HG03442 (cell line): Measurements from ENCODE around the gene GIGYF2.
"Not testable (repeated sequence)": the region's sequence is repeated elsewhere in the genome, so short reads cannot be mapped to it uniquely, and the experiment has no call there.

Experiments
- ATAC-seq: cut with Tn5 transposase; IDR thresholded peaks from one replicate; pipeline ENCODE4 v1.9.1; 2021; ENCODE audit warnings: mild to moderate bottlenecking, moderate library complexity; ENCODE audit not compliant: unreplicated experiment

The GIGYF2 gene

DNA sequence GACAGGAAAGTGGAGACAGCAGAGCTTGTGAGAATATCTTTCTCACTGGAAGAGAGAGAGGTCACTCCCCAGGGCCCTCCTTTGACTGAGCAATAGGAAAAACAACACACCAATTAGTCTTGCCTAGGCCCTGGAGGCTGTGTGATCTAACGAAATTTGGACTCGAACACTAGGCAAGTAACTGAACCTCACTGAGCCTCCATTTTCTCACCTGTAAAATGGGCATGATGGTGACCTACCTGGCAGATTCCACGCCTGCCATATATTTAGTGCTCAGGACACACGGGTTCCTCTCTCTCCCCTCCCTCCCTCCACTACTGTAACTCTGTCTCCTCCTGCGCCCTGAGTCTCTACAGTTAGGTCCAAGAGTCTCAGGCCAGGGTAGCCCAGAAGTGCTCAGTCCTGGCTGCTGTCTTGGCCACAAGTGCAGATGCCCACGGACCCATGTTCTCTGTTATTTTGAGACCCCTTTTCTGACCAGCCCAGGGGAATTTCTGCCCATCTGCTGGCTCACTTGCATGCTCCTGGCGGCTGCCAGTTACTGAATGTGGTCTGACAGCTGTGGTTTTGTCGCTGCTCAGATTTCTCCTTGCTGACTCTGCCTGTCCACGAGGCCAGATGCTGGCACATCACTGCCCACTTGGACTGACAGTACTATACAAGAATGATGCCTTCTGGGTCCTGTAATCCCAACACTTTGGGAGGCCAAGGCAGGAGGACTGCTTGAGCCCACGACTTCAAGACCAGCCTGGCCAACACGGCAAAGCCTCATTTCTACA is 9.6 kb upstream of the GIGYF2 start:
- ATAC-seq: no peak

DNA sequence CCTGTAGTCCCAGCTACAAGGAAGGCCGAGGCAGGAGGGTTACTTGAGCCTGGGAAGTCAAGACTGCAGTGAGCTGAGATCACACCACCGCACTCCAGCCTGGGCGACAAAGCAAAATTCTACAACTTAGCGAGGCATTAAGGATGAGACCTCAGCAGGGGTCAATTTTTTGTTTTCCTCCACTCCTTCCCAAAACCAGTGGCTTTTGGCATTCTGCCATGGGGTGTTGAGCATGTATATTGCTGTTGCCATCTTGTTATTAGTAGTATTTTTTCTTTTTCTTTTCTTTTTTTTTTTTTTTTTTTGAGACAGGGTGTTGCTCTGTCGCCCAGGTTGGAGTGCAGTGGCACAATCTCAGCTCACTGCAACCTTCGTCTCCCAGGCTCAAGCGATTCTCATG is 8.9 kb upstream of the GIGYF2 start:
- no peak for ATAC-seq

DNA sequence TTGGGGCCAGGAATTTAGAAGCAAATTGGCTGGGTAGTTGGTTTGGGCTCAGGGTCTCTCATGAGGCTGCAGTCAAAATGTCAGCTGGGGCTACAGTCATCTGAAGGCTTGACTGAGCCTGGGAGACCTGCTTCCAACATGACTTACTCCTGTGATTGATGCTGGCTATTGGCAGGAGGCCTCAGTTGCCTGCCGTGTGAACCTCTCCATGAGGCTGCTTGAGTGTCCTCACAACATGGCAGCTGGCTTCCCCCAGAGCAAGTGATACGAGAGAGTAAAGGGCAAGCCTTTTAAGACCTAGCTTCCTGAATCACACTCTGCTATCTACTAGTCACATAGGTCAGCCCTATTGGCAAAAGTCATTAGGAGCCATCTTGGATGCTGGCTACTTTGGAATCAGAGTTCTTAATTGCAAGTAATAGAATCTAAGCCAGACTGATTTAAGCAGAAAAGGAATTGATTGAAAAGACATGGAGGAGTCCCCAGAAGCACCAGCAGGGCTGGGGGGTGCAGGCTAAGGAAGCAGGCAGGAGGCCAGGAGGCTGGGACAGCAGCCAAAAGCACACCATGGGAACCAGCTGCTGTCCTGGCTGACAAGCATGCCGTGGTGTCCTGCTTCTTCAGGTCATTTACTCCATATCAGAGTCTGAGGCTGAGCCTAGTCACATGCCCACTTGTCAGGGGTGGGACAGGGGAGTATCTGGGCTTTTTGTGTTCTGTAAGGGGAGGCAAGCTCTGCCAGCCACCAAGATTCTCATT is 7.8 kb upstream of the GIGYF2 start:
- no peak for ATAC-seq

DNA sequence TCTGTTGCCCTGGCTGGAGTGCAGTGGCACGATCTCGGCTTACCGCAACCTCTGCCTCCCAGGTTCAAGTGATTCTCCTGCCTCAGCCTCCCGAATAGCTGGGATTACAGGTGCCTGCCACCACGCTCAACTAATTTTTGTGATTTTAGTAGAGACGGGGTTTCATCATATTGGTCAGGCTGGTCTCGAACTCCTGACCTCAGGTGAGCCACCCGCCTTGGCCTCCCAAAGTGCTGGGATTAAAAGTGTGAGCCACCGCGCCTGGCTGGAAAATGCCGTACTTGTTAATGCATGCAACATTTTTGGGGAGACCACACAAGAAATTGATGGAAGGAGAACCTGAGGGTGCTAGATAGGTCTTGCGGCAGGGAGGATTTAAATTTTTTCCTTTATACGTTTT is 6.0 kb upstream of the GIGYF2 start:
- not testable (repeated sequence) for ATAC-seq

DNA sequence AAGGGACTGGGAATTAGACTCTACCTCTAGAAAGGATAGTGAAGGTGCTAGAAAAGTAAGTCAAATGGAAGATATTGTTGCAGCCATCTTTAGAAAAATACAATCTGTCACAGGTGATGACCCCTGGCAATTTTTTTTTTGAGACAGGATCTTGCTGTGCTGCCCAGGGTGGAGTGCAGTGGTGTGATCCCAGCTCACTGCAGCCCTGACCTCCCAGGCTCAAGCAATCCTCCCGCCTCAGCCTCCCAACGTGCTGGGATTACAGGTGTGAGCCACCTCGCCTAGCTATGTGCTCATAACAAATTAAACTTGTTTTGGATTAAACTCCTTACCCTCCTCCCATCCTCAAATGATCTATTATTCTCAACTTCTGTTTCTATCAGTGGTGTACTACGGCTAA is 3.8 kb upstream of the GIGYF2 start:
- no peak for ATAC-seq

DNA sequence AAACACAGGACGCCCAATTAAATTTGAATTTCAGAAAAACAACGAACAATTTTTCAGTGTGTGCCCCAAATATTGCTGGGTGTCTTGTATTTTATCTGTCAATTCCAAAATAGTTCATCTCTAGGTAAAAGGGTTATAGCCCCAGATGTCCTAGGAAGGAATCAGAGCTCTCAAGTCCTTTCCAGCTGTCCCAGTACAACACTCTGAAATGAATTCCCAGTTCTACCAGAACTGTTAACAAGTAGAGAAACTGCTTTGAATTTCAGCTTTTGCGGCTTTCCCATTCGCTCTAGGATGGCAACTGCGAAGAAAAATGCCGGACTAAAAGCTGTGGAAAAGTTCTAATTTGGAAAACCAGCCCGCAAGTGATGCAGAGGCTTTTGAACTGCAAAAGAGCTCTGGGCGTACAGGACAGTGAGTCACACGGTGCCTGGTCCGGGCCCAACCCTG is 497 bp upstream of the GIGYF2 start:
- no peak for ATAC-seq

DNA sequence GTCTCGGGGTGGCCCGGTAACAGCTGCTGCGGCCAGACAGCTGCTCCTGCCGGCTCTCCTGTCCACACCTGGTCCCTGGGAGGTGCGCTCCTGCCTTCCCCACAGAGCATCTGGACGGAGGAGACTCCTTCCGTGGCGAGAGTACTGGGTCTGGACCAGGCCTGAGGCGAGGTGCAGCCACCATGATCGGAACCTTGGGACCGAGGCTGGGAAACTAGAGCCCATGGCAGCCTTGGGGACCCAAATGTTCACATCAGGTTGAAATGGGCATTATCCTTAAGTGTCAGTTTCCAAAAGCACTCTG is 628 bp downstream of the GIGYF2 start:
- ATAC-seq: no peak

DNA sequence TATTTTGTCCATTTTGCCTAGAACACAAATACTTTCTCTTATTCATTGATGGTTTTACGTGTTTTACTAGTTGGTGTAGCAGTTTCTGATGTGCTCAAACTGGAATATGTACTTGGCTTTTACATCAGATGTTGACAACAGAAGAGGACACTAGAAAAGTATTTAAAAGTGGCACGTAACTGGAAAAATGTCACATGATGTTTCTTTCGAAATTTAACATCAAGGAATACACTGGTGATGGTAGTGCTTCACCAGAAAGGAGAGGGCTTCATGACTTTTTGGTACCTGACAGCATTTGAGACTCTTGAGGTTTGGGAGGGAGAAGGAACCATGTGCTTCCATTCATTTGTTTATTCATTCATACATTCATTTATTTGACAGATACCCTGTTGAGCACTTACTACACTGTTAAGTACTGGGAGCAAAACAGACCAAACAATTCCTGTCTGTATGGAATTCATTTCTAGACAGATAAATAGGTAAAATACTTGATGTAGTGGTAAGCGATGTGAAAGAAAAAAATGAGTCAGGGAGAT is 1.5 kb downstream of the GIGYF2 start:
- ATAC-seq: no peak

DNA sequence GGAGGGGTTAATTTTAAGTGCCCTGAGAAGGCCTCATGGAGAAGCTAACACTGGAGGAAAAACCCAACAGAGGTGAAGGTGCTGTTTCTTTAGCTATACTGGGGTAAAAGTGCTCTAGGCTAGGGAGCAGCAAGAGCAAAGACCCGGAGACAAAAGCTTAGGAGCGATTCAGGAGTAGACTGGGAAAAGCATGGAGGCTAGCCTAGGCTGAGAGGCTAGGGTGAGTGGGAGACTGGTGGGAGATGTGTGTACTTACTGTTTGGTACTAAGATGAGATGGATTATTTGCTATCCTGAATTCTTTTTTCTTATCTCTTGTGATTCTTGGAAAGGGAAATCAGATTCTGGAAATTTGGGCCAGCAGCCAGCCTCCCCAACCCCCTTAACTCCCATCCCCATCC is 2.0 kb downstream of the GIGYF2 start:
- no peak for ATAC-seq

DNA sequence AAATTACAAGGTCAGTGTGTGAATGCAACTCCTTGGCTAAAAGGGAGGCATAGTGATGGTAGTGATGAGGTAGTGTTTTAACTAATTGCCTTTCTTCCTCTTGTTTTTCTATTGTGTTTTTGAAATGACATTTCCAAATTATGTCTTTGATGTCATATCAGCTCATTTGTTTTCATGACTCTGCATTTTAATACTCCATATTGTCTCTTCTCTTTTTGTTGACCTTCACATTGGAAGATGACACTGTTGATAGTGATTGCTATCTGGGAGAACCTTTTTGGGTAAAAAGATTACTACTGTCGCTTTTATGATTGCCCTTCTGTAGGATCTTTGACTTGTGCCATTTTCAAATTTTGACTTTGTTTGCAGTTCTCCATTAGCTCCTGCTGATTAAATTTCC is 3.0 kb downstream of the GIGYF2 start:
- no peak for ATAC-seq

DNA sequence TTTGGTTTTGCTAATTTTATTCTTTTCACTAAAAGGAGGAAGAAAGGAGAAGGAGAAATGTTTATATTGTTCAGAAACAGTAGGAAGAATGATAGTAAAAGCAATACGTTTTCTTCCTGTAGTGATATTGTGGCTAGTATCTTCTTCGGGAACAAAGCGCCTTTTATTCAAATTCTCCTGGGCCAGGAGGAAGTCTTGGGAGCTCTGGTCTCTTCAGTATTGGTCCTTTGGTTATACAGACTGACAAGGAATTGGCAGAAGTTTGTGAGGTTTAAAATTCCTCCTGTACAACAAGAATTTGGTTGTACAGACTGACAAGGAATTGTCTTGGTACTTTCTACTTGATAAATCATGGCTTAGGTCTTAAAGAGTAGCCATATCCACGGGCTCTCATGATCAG is 9.9 kb downstream of the GIGYF2 start:
- no peak for ATAC-seq

DNA sequence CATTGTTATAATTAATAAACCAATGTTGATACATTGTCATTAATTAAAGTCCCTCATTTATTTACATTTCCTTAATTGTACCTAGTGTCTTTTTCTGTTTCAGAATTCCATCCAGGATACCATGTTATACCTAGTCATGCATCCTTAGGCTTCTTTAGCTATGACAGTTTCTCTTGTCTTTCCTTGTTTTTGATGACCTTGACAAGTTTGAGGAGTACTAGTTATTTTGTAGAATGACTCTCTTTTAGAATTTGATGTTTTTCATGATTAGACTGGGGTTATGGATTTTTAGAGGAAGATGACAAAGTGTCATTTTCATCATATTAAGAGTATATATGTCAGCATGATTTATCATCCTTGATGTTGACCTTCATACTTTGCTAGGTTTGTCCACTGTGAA is 16.4 kb downstream of the GIGYF2 start:
- no peak for ATAC-seq

DNA sequence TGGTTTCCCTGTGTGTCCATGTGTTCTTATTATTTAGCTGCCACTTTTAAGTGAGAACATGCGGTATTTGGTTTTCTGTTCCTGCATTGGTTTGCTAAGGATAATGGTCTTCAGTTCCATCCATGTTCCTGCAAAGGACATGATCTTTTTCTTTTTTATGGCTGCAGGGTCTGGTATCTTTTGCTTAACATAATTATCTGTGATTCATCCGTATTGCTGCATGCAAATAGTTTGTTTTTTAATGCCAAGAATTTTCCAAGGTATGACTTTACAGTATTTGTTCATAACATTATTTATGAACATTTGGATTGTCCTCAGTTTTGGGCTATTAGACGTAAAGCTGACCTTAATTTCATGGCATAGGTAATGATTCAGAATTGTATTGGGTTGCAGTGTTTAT is 17.8 kb downstream of the GIGYF2 start:
- no peak for ATAC-seq

DNA sequence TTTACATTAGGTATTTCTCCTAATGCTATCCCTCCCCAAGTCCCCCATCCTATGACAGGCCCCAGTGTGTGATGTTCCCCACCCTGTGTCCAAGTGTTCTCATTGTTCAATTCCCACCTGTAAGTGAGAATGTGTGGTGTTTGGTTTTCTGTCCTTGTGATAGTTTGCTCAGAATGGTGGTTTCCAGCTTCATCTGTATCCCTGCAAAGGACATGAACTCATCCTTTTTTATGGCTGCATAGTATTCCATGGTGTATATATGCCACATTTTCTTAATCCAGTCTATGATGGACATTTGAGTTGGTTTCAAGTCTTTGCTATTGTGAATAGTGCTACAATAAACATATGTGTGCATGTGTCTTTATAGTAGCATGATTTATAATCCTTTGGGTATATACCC is 22.9 kb downstream of the GIGYF2 start:
- not testable (repeated sequence) for ATAC-seq

DNA sequence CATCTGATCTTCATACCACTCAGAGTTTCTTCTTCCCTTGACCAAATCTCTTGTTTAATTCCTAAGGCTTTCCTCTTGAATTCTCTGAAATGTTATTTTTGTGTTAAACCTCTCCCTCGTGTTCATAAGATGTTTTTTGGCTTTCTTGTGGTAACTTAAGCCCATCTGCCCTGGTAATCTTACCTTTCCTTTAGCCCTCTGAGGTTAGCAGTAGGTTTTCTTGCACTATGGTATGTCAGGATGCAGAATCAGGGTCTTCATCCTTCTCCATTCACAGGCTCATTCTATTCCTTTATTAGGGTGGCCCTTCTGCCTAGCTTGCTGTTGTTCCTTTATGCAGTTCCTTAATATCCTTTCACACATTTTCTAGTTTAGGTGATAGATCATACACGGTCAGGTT is 24.1 kb downstream of the GIGYF2 start:
- ATAC-seq: no peak

DNA sequence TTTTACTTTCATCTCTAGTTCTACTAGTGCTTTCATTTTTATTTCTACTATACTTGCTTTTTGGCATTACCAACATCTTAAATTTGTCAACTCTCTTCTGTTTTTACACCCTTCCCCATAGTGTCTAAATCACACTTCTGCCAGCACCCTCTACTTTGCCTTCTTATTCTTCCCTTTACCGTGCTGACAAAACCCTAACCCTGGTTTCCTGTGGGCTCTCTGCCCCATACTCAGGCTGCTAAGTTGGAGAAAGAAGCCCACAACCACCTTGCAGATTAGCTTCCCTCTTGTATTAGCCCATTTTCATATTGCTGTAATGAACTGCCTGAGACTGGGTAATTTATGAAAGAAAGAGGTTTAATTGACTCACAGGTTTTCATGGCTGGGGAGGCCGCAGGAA is 24.8 kb downstream of the GIGYF2 start:
- ATAC-seq: no peak

DNA sequence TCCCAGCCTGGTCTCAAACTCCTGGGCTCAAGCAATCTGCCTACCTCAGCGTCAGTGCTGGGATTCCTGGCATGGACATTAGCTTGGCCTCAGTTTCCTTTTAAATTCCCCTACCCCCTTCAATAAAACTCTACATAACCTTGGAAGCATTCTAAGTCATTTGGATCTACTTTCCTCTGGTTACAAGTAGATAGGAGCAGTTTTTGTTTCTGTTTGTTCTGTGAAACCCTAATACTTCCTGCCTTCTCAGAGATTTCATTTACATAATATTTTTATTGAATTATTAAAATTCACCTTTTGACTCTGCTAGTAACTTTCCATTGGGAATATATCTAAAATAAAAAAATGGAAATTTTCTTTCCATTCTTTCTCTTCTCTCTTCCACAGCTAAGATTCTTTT is 25.9 kb downstream of the GIGYF2 start:
- no peak for ATAC-seq

DNA sequence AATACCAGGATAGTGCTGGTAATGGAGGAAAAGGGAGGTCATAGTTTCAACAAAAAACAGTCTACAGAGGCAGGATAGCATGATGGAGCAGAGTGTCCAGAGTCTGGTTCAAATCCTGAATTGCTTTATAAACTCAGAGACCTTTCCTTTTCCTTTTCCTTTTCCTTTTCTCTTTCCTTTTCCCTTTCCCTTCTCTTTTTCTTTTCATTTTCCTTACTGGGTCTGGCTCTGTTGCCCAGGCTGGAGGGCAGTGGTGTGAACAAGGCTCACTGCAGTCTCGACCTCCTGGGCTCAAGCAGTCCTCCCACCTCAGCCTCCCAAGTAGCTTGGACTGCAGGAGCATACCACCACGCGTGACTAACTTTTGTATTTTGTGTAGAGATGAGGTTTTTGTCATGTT is 31.7 kb downstream of the GIGYF2 start:
- no peak for ATAC-seq

DNA sequence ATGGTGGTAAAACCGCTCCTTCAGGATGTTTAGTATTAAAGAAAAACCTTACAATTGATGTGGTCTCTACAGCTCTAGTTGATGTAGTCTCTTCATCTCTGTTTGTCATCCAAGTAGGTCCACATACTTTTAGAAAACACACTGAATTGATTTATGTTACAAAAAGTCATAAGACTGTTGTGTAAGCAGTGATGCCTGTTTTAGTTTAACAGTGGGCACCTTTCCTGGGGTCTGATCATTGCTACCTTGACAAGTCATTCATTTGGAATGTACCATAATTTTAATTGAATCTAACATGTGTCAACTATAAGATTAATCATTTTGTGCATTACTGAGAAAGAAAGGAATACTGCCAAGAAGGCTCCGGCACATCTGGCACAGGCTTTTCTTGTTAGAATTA is 34.3 kb downstream of the GIGYF2 start:
- ATAC-seq: no peak

DNA sequence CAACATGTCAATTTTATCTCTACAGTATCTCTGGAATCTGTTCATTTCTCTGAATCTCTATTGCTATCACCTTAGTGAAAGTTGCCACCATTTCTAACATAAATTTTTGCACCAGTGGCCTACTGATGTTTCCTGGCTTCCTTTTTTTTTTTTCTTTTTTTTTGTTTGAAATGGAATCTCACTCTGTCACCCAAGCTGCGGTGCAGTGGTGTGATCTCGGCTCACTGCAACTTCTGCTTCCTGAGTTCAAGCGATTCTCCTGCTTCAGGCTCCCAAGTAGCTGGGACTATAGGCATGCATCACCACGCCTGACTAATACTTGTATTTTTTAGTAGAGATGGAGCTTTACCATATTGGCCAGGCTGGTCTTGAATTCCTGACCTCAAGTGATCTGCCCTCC is 44.2 kb downstream of the GIGYF2 start:
- no peak for ATAC-seq

DNA sequence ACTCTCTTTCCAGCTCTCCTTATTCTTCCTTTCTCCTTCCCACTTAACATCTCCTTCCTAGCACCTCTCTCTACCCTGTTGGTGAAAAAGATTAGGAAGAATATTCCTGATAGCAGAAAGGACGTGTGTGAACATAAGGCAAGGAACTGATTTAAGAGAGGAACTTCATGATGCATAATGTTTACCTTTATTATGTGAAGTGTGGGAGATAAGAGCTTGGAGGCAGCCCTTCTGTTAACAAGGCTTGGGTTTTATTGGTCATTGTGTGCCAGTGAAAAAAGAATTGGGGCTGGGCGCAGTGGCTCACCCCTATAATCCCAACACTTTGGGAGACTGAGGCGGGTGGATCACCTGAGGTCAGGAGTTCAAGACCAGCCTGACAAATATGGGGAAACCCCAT is 44.8 kb downstream of the GIGYF2 start:
- no peak for ATAC-seq

DNA sequence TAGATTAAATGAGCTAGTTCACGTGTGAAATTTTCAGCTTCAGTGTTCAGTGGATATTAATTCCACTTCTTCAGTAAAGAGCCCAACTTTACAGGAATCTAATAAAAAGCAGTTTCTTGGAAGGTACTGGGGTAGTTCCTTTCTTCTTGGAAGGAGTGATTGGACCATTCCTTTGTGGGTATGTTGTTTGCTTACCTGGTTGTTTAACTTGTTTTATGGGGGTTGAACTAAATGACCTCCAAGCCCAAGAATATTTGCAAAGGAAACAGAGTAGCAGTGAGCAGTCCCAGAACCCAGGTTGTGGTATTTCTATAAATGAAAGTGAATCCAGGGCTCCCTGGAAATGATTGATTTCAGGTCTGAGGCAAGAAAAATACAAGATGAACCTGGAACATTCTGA is 47.8 kb downstream of the GIGYF2 start:
- no peak for ATAC-seq
